HL-60/S4 treated with retinoic acid at 250 ng/mL for 4 days and 3 days (cell line): ENCODE data around the gene ADAMTS9.

Experiments
- in situ Hi-C: fragments of 300-500 bp; cut with MboI; formaldehyde crosslinking; loops from 2 replicates; pipeline ENCODE4 v1.7.0; 2022; ENCODE audit warnings: low sequenced_read_pairs

ADAMTS9 gene

GRCh38 chr3:64495781-64496334 is 191.9 kb downstream of the ADAMTS9 start:
- in situ Hi-C loops: no loop called here

DNA sequence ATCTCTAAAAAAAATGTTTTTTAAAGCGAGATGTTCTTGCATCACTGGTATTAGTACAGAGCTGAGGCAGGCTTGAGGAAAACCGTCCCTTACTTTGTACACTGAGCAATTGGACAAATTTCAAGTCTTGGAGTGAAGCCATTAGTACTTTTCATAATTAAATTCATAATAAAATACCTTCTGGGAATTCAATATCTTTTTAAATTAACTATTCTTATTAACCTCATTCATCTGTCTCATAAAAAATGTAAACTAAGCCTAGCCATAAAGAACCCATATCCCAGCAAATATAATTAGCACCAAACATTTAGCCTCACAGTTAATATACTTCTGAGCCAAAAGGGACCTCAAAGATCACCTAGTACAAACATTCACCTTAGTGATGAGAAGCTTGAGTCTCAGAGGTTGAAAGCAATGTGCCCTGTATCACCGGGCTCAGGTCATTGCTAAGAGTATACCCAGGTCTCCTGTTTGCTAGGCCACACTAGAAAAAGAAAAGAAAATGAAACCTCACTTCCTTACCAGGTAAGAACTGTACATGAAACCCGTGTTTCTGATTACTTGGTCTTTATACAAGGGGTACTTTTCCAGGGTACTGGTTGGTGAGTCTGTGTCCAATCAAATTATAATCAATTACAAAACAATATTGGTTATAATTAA is 192.5 kb downstream of the ADAMTS9 start:
- in situ Hi-C loops: no loop called here

DNA sequence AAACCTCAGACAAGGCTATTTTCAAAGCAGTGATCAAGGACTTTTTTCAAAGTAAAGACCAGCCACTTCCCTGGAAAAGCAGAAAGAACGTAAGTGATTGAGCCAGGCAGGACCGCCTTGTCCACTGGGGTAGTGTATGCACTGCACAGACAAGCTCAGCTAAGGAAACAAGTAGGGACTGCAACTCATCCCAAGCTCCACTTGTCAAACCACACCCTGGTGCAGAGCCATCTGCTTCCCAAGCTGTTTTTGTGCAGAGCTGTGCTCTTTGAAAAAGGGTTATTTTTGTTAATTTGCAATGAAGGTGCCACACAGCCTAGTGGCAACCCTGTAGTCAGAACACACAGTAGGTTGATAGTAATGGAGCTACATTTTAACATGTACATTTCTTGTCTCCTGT is 193.3 kb downstream of the ADAMTS9 start:
- in situ Hi-C loops: no loop called here

DNA sequence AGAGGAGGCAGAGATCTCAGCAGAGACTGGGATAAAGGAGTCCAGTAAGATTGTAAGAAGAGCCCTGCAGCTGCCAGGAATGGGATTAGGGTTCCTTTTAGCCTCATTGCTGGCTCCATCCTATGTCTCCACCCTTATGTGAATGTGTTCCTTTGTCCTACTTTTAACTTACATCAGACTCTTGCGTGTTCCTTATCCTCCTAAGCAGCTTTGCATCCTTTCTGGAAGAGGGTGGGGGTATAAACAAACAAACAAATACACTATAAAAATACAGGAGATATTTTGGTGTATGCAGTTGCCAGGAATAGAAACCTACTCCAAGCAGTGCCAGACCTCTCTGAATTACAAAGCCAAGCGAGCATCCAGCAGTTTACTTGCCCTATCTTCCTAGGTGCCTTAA is 194.7 kb downstream of the ADAMTS9 start:
- in situ Hi-C loops: no loop called here

GRCh38 chr3:64491843-64492242 is 196.0 kb downstream of the ADAMTS9 start:
- in situ Hi-C loops: no loop called here

DNA sequence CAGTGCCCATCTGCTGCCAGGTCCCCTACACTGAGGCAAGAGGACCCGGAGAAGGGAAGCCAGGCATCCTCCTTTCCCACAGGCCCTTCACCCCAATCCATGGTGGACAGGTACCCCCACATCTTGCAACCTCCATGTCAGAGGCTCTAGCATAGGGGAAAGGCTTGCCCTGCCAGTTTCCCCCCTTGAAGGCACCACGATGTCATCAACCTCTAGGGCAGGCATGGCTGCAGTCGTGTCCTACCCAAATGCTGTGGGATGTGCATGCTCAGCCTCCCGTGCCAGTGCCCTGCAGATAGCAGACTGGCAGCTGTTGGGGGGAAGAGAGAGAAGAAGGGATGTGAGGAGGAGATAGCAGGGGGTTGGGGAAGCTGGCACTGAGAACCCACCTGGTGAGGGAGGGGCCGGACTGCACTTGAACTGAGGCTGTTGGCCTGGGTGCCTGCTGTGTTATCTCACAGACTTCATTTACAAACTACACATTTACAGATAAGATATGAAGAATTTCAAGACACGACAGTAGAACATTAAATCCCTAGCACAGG is 197.5 kb downstream of the ADAMTS9 start:
- in situ Hi-C loops: no loop called here

DNA sequence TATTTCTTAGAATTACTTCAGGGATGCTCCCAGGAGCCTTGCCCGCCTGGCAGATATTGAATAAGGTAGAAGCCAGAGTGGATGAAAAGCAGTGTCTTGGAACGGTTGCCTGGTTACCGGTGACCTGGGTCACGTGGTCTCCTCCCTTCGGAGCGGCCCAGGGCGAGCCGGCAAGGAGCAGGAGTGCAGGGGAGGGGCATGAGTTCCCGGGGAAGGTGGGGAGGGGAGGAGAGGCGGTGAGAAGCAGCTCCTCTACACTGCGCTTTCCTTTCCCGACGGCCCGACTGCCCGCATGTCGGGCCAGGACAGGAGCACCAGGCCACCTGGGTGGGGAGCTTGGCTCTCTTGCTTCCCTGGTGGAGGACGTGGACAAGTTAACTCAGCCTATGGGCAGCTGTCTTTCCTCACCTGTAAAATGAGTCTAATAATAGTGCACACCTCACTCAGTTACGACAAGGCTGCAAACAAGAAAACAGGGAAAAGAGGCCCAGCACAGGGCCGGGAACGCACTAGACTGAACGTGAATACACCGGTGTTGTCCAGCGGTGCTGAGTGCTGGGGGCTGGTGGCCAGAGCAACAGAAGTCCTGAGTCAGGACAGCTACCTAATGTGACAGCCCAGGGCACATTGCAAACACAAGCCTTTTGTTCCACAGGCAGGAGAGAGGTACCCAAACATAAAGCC is 198.3 kb downstream of the ADAMTS9 start:
- in situ Hi-C loops: no loop called here

DNA sequence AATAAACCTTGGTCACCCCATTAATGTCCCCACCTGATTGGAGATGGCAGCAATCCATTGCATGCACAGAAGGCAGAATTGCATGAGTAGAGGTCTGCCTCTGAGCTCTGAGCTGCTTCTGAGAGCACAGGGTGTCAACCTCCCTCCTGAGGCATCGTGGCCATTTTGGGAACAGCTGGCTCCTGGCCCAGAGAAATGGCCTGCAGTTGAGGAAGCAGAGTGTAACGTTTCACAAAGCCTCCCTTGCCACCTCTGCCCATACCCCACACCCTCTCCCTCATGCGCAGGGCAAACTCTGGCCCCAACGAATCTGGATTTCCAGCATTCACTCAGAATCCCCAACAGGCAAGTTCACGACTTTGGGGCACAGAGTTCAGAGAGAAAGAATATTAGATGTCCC is 198.9 kb downstream of the ADAMTS9 start:
- in situ Hi-C loops: no loop called here

GRCh38 chr3:64484289-64484992 is 203.4 kb downstream of the ADAMTS9 start:
- in situ Hi-C loops: no loop called here

DNA sequence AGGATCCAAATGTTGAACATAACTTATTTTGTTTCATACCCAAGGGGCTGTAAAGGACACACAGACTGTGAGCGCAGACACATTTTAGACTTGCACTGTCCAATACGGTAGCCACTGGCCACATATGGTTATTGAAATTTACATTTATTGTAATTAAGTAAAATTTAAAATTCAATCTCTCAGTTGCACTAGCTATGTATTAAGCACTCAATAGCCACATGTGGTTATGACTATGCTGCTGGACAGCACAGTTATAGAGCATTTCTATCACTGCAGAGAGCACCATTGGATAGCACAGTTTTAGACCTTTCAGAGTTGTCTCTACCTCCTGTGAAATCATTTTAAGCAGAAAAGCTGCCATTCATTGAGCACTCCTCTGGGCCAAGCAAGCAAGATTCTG is 204.3 kb downstream of the ADAMTS9 start:
- in situ Hi-C loops: no loop called here

DNA sequence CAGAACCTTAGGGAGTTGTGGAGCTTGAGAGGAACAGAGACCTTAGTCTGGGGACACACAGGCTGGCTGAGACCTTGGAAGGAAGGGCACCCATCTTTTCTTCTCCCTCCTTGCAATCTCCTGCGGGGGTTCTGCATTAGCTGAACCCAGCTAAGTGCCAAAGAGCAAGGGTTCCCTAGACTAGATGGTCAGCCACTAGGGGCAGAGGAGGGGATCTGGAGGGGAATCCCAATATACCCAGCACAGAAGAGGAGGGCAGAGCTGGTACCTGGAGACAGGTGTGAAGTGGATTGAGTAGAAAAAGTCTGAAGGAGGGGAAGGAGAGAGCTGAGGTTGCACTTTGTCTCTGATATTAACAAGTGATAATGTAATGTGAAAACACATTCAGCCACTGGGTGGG is 212.8 kb downstream of the ADAMTS9 start:
- in situ Hi-C loops: no loop called here

- in situ Hi-C loops: loop anchor here (25.0 kb wide), 1 partner anchor 436 kb away; no protein-coding TSS in a partner anchor
Observed at GRCh38 chr3:64473466-64473865, 214.3 kb downstream of the ADAMTS9 start.

GRCh38 chr3:64470436-64470835 is 217.4 kb downstream of the ADAMTS9 start:
- in situ Hi-C loops: loop anchor here (25.0 kb wide), 1 partner anchor 433 kb away; no protein-coding TSS in a partner anchor

DNA sequence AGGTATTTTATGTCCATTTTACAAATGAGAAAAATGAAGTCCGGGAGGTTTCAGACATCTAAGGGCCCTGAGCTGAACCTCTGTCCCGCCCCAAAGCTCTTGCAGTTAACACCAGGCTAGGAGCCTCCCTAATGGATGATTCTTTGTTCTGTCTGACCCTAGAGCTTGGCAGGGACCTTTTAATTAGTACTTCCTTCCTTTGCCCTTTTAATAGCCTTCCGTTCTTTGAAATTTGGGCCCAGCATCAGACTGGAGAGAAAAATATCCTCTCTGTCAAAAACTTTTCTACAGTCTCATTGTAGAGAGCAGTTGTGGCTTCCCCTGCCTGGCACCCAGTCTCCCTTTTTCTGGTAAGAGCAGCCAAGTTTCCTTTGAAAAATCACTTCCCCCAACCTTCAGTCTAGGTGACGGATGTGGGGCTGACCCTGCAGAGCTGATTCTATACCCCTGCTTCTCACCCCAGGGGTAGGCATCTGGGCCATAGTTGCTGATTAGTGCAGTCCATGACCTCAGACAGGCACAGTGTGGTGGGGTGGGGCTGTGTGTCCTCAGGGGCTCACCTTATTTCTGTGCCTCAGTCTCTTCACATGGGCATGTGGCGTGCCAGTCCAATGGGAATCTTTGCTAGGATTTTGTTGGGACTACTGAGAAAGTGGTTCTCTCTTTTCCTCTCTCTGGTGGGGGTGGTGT is 220.4 kb downstream of the ADAMTS9 start:
- in situ Hi-C loops: loop anchor here (25.0 kb wide), 1 partner anchor 430 kb away; no protein-coding TSS in a partner anchor
